GM18520 (cell line): ENCODE measurements around the gene TRIOBP.
"Not testable (repeated sequence)": the region's sequence is repeated elsewhere in the genome, so short reads cannot be mapped to it uniquely, and the experiment has no call there.

Experiments used
- ATAC-seq: cut with Tn5 transposase; IDR thresholded peaks from one replicate; pipeline ENCODE4 v1.9.1; 2021; ENCODE audit not compliant: unreplicated experiment

The TRIOBP gene

GRCh38 chr22:37775785-37776638 lies 79.2 kb downstream of the TRIOBP start:
- no peak for ATAC-seq

GRCh38 chr22:37776639-37777005 lies 79.8 kb downstream of the TRIOBP start:
- ATAC-seq: no peak

GRCh38 chr22:37777122-37777687 lies 80.4 kb downstream of the TRIOBP start:
- ATAC-seq: peak; percentile 88

GRCh38 chr22:37778370-37779009 lies 81.6 kb downstream of the TRIOBP start:
- ATAC-seq: no peak

GRCh38 chr22:37781434-37782059 lies 84.7 kb downstream of the TRIOBP start:
- ATAC-seq: no peak

GRCh38 chr22:37782340-37783168 lies 85.7 kb downstream of the TRIOBP start:
- ATAC-seq: no peak

- no peak for ATAC-seq
Observed at GRCh38 chr22:37784829-37785495, 88.1 kb downstream of the TRIOBP start.

- no peak for ATAC-seq
Observed at GRCh38 chr22:37790234-37790633, 93.4 kb downstream of the TRIOBP start.

GRCh38 chr22:37792494-37792893 lies 95.6 kb downstream of the TRIOBP start:
- no peak for ATAC-seq

- no peak for ATAC-seq
Observed at GRCh38 chr22:37794376-37794775, 97.5 kb downstream of the TRIOBP start.

- no peak for ATAC-seq
Observed at GRCh38 chr22:37796079-37796478, 99.2 kb downstream of the TRIOBP start.

GRCh38 chr22:37797259-37797658 lies 100.4 kb downstream of the TRIOBP start:
- not testable (repeated sequence) for ATAC-seq

- ATAC-seq: no peak
Observed at GRCh38 chr22:37797874-37798500, 101.1 kb downstream of the TRIOBP start.

- ATAC-seq: not testable (repeated sequence)
Observed at GRCh38 chr22:37799979-37800378, 103.1 kb downstream of the TRIOBP start.

GRCh38 chr22:37801946-37802309 lies 105.1 kb downstream of the TRIOBP start:
- no peak for ATAC-seq

GRCh38 chr22:37802310-37803194 lies 105.7 kb downstream of the TRIOBP start:
- no peak for ATAC-seq

- no peak for ATAC-seq
Observed at GRCh38 chr22:37803195-37803638, 106.4 kb downstream of the TRIOBP start.

- ATAC-seq: no peak
Observed at GRCh38 chr22:37803639-37804351, 106.9 kb downstream of the TRIOBP start.
